SU-DHL-6 (cell line): ENCODE data around the gene VCAN.

Source experiments
- CTCF ChIP-seq: fragments of 200-600 bp; sonication (generic); IDR thresholded peaks from one replicate; pipeline ENCODE4 v1.5.1; 2017; ENCODE audit warnings: antibody characterized with exemption, mild to moderate bottlenecking, low read length, moderate library complexity; ENCODE audit not compliant: insufficient read depth, poor library complexity, severe bottlenecking
- EZH2phosphoT487 ChIP-seq: fragments of 200-600 bp; sonication (generic), shearing (Covaris generic); conservative IDR thresholded peaks from 2 replicates; pipeline ENCODE4 v1.6.1; 2018; ENCODE audit warnings: mild to moderate bottlenecking, antibody characterized with exemption, low read length, moderate library complexity, mixed read lengths

GRCh38 chr5:83549076-83549475 lies 77.5 kb downstream of the VCAN start:
- TF ChIP-seq CTCF: no peak
- no peak for TF ChIP-seq EZH2phosphoT487
